Endometrial microvascular endothelial cells (primary cell): ENCODE results near the gene GRB10. TPM values are rescaled to one million over a fixed set of nuclear protein-coding genes. Genes with fewer than 3 reads are reported as not detected.

Experiments
- in situ Hi-C: cut with HindIII; loops from 2 replicates; pipeline ENCODE4 v1.10.0; 2017; ENCODE audit warnings: low sequenced_read_pairs, low pct_unique_long_range_greater_than_20kb; ENCODE audit errors: inconsistent ontology term
- total RNA-seq: library from RNA; depleted of rRNA; stranded (reverse); fragments of >200 nt; gene quantifications from one replicate; pipeline ENCODE4 v1.2.3, GENCODE V29; 2015; ENCODE audit errors: inconsistent ontology term

Gene GRB10
- total RNA-seq, 1 donor from 2014 or later, result 73.5 TPM

DNA sequence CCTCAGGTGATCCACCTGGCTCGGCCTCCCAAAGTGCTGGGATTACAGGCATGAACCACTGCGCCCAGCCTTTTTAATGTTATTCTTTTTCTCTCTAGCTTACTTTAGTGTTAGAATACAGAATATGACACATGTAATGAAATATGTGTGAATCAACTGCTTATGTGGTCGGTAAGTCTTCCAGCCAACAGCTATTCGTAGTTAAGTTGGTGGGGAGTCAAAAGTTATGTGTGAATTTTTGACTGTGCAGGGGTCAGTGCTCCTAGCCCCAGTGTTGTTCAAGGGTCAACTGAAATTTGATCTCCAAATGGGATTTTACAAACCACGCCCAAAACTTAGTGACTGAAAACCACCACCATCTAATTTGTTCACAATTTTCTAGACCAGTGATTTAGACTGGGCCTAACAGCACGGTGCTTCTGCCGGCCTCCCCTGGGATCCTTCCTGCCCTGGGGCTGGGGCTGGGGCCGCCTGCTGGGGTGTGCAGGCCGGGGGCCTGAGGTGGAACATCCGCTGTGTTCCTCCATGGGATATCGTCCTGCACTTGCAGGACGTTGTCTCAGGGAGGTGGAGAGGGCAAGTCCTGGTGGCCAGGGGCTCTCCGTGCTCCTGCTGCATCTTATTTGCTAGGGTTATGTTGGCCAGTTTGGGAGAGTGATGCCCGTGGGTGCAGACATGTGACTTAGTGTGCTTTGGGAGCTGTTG is 24.5 kb upstream of the GRB10 start:
- in situ Hi-C loops, result loop anchor here (25.0 kb wide), 1 partner anchor 330 kb away; no protein-coding TSS in a partner anchor

- in situ Hi-C loops, result loop anchor here (25.0 kb wide), 1 partner anchor 331 kb away; no protein-coding TSS in a partner anchor
These were observed 23.4 kb upstream of the GRB10 start for GRCh38 chr7:50806143-50806542.

GRCh38 chr7:50805447-50806125 is 22.9 kb upstream of the GRB10 start:
- in situ Hi-C loops, result loop anchor here (25.0 kb wide), 1 partner anchor 332 kb away; no protein-coding TSS in a partner anchor

DNA sequence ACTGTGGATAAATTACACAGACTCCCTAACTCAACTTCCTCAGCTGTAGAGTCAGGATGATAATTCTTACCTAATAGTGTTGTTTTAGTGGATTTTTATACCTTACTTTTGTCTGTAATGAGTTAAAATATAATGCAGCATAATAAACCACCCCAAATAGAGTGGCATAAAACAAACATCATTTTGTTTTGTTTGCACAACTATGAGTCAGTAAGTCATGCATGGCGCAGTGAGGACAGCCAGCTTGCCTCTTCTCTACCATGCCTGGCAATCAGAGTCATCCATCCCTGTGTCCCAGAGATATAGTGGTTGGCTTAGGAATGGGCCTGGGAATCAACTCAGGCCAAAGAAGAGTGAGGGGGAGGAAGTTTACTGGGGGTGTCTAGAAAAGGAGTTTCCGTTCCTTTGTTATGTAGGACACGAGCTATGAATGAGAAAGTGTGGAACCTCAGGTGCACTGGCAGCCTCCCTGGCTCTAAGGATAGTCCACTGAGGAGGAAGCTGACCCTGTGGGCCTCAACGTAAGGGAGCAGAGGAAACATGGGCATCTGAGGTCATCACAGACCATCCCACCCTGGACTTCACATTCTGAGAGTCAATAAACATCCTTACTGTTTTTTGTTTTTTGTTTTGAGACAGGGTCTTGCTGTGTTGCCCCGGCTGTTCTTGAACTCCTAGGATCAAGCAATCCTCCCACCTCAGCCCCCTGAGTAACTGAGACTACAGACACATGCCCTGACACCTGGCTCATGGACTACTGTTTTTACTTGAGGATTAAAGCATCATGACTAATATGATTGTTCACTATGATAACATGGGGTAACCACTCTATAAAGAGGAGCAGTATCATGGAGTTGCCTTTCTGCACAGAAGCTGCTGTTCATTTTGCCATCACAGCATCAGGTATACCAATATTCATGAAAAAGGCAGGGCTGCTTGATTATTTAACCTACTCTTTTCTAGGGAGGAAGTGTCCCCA is 21.0 kb upstream of the GRB10 start:
- in situ Hi-C loops, result loop anchor here (25.0 kb wide), 1 partner anchor 334 kb away; no protein-coding TSS in a partner anchor

- in situ Hi-C loops, result loop anchor here (25.0 kb wide), 1 partner anchor 335 kb away; no protein-coding TSS in a partner anchor
These were observed 19.2 kb upstream of the GRB10 start for GRCh38 chr7:50801907-50802306.

DNA sequence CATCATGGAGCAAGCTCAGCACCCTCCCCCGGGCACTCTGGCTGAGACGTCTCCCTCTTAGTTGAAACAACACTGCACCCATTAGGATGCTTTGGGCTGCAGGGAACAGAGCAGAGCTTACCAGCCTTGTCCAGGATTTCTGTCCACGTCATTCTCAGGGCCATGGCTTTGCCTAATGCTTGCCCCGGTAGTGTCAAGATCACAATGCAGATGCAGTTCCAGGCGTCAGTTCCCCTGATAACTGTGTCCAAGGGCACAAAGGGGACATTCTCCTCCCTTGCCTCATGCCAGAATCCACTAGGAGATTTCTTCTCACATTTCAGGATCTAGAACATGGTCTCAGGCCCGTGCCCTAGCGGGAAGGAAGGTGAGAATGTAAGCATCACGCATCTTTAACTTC is 17.2 kb upstream of the GRB10 start:
- in situ Hi-C loops, result loop anchor here (25.0 kb wide), 1 partner anchor 337 kb away; no protein-coding TSS in a partner anchor

GRCh38 chr7:50798126-50798525 is 15.4 kb upstream of the GRB10 start:
- in situ Hi-C loops, result no loop called here

DNA sequence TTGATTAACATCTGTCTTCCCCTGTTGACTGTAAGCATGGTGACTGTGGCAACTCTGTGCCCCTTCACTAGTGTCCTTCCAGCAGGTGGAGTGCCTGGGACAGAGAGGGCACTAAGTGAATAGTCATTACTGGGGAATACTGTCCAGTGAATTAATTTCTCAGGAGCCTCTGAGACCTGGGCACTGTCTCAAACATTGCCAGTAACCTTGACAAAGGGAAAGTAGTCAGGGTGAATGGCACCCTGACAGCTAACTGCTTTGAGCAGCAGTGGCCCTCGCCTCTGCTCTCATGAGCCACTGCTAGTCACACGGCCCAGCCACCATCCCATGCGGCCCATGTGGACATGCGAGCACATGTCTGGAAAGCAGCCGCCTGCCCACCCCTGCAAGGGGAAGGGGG is 13.1 kb upstream of the GRB10 start:
- in situ Hi-C loops, result no loop called here

- in situ Hi-C loops, result no loop called here
These were observed 12.6 kb upstream of the GRB10 start for GRCh38 chr7:50795253-50795652.

DNA sequence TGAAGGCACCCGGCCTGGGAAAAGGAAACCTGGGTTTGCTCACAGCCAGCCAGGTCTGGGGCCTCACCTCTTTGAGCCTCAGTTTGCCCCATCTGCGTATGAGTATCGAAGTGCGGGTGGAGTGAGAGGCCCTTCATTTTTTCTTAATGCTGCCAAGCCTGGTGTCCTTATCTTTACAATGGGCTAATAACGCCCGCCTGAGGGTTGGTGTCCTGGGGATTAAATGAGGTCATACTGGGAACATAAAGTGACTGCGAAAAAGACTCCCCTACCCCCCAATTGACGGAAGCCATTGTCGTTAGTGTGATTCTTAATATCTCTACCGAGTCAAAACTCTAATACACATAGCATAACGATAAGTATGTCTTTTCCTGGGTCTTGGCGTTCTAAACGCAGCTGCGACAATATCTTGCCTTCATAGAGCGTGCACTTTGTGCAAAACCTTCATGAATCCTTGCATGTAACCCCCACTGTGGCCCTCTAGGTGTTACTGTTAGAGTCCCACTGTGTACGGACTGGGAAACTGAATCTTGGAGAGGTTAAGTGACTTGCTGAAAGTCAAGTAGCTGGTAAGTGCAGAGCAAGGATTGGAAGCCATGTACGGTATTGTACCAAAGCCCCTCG is 11.4 kb upstream of the GRB10 start:
- in situ Hi-C loops, result no loop called here

DNA sequence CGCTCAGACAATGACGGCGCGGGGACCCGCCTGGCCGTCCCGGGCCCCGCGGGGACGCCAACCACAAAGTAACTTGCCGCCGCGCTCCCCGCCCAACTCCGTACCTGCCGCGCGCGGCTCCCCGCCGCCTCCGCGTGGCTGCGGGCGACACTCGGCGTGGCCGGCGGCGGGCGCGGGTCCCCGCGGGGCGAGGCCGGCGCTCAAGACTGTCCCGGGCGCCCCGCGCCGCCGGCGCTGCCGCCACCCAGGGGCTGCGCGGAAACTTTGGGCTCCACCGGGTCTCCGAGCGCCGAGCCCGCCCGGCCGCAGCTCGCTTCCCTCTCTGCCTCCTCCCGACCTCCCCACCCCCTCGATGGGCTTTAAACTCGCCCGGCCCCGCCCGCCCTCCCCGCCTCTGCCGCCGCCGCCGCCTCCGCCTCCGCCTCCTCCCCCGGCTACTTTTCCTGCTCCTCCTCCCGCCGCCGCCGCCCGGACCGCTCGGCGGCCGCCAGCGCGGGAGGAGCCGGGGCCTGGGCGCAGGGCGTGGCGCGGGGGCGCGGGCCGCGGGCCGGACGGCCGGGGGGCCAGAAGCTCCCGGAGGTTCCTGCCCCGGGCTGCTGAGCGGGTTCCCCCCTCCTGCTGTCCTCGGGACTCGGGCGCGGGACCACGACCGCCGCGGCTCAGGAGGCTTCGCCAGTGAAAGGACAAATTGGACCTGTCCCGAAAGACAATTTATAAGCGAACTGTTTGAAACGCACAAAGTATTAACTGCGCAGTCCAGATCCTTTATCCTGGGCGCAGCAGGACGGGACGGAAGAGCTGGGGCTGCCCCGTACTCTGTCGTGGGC is 10.6 kb upstream of the GRB10 start:
- in situ Hi-C loops, result no loop called here

GRCh38 chr7:50792342-50793119 is 9.8 kb upstream of the GRB10 start:
- in situ Hi-C loops, result no loop called here

DNA sequence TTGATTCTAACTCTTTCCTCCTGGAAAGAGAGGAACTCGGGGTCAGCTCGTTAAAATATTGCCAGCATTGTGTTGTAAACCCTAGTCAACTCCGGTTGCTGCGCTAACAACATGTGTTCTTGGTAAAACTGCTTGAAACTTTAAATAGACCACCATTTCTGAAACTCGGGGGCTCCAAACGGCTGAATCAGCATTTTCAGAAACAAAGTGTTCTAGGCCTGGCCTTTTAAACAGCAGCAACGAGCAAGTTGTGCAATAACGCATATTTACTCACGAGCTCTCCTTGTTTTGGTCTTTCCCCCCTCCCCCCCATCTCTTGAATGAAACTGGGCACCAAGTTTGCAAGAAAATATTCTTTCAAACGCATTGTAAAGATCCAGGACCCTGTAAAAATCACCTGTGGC is 9.2 kb upstream of the GRB10 start:
- in situ Hi-C loops, result no loop called here

DNA sequence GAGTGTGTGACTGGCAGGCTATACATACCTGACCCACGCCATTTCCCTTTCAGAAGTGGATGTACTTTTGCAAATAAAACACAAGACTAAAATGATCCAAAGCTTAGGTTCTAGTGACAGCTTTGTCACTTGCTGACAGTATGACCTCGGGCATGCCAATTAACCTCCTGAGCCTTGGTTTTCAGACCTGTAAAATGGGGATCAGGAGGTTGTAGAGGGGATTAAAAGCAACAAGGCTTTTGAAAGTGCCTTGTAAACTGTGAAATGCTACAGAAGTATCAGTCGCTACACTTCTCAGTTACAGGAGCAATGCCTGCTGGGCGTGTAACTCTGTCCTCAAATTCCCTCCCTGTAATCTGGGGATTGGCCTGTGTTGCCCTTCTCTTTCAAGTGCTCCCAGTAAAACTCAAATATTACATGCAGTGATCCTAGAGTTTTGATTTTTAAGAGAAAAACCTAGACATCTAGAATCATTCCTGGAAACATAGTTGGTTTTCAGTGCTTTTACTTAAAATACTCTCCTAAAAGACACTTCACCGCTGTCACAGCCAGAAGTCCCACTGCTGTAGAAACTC is 8.8 kb upstream of the GRB10 start:
- in situ Hi-C loops, result no loop called here

- in situ Hi-C loops, result no loop called here
These were observed 7.7 kb upstream of the GRB10 start for GRCh38 chr7:50790381-50790780.

DNA sequence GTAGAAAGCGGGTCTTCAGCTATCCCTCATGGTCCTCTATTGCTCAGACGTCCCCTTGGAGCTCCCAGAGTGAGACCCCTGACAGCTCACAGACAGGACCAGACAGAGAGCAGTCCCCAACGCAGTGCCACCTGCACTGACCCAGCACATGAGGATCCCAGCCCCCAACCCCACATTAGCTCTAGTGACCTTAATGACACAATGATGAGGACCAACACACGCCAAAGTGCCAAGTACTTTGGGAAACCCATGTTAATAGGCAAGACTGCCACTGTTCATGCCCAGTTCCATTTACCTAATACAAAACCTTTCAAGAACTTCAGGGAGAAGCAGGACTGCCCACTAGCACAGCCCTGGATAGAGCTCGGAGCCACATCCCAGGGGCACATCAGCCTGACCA is 5.7 kb upstream of the GRB10 start:
- in situ Hi-C loops, result no loop called here

- in situ Hi-C loops, result no loop called here
These were observed 5.1 kb upstream of the GRB10 start for GRCh38 chr7:50787825-50788224.
